ENCODE data around the gene UTF1.

GRCh38 chr10:133273534-133274143 is 43.6 kb downstream of the UTF1 start:
- TF ChIP-seq POLR2A (IDR thresholded peaks at IDR 0.05) = no peak
- TF ChIP-seq, protein P1, sequence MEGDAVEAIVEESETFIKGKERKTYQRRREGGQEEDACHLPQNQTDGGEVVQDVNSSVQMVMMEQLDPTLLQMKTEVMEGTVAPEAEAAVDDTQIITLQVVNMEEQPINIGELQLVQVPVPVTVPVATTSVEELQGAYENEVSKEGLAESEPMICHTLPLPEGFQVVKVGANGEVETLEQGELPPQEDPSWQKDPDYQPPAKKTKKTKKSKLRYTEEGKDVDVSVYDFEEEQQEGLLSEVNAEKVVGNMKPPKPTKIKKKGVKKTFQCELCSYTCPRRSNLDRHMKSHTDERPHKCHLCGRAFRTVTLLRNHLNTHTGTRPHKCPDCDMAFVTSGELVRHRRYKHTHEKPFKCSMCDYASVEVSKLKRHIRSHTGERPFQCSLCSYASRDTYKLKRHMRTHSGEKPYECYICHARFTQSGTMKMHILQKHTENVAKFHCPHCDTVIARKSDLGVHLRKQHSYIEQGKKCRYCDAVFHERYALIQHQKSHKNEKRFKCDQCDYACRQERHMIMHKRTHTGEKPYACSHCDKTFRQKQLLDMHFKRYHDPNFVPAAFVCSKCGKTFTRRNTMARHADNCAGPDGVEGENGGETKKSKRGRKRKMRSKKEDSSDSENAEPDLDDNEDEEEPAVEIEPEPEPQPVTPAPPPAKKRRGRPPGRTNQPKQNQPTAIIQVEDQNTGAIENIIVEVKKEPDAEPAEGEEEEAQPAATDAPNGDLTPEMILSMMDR (IDR thresholded peaks at IDR 0.05 in 8 of 11, conservative IDR thresholded peaks at IDR 0.05 in 3 of 11) = no peak
